Stimulated activated naive CD4-positive, alpha-beta T cell treated with Interleukin-2 at 50 U/mL for 16 hours (primary cell): Measurements from ENCODE around the gene ZBTB20.
A peak's percentile ranks its signal among the peaks of the same experiment; 100 is the strongest.
"Not testable (repeated sequence)": the region's sequence is repeated elsewhere in the genome, so short reads cannot be mapped to it uniquely, and the experiment has no call there.

Experiments used
- DNase-seq: peaks from one replicate; lab custom pipeline; 2025; lab: John Stamatoyannopoulos, UW

The ZBTB20 gene

DNA sequence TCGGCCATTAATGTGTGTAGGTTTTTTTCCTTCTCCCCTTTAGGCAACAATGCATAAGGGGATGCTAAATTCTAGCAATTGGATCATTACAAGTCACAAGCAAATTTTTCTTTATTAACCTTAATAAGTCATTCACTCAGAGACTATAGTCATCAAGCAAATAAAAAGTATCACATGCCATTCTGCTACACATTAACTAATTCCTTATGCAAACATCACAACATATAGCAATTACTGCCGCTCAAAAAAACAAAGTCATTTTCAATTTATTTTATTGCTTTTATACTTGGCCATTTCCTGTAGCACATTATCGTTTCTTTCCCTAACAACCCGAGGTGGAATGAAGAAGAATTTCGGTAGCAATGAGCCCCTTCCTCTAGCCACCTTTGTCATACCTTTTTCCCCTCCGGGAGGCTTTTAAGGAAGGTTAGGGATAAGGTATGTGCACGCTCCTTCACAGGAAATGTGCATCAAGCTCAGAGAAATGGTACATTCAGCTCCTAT lies 432.1 kb downstream of the ZBTB20 start:
- DNase-seq = no peak

DNA sequence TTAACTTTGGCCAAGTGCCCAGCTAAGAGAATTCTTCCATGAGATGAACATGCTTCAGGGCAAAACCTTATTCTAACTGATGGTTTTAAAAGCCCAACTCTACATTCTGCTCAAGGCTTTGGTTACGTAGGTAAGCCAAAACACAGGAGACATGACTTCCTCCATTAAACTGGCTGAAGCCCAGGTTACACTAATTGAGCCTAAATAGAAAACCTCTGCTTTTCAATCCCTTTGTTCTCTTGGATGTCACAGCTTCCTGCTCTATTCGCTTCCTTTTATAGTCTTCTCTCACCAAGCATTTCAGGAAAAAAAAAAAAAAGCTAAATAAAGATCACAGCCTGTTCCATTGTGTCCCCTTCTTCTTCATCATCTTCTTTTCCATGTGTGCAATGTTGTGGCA lies 432.9 kb downstream of the ZBTB20 start:
- no peak for DNase-seq

- DNase-seq = no peak
Observed at GRCh38 chr3:114712728-114713492, 434.2 kb downstream of the ZBTB20 start.

- no peak for DNase-seq
Observed at GRCh38 chr3:114711321-114711886, 435.7 kb downstream of the ZBTB20 start.

DNA sequence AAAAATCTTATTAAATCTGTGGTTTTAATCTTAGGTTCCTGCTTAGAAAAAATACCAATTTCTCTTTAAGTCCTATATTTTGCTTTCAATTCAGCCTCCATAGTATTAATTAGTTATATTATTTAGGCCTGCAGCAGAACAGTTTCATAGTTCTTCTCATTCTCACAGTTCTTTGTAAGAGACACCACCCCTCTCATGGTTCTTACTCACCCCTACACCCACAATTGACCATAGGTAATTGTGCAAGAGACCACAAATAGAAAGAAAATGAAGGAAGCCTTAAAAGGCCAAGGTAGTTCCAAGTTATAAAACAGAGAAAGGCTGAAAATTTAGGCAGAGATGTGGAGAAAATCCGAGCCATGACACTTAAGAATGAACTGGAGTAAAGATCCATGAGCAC lies 438.0 kb downstream of the ZBTB20 start:
- DNase-seq = no peak

GRCh38 chr3:114707252-114707860 lies 439.7 kb downstream of the ZBTB20 start:
- no peak for DNase-seq

- DNase-seq = peak; percentile 1
Observed at GRCh38 chr3:114706591-114707232, 440.4 kb downstream of the ZBTB20 start.

DNA sequence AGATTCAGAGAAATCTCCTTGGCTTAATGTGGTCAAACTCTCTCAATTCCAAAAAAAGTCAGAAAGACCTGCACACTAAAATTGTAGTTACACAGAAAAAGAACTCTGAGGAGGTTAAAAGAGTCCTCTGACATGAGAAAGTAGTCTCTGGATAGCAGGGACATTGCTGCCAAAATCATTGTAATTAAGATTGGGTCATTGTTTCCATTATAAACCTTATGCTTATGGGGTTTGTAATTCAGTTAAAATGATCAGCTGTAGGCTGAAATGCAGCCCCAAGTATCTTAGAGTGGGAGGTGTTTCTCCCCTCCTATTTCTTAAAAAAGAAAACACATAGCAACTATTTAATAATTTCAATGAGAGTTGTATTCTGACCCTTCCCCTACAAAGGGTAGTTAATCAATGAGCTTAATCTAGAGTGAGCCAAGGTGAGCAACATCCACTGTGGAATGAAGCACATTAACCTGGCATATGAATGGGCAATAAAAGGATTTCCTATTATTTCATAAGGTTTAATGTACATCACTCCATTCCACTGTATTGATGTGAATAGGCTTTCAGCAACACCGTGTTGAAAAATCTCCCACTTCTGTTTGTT lies 446.4 kb downstream of the ZBTB20 start:
- no peak for DNase-seq

GRCh38 chr3:114698146-114699105 lies 448.7 kb downstream of the ZBTB20 start:
- DNase-seq = no peak

DNA sequence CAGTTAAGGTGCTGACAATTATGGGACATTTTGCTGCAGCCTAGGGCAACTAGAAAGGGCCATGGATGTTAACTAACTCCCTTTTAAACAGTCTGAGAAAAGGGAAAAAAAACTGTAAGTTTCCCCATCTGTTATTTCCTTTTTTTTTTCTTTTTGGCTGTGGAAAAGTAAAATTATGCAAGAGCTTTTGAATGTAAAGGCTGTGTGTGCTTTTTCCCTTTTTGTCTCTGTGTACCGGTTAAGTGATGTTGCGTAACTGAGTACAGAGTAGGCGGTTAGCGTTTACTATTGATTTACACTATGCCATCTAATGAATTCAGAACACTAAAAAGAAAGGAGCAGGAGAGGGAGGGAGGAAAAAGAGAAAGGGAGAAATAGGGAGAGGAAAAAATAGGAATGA lies 449.7 kb downstream of the ZBTB20 start:
- DNase-seq = no peak

DNA sequence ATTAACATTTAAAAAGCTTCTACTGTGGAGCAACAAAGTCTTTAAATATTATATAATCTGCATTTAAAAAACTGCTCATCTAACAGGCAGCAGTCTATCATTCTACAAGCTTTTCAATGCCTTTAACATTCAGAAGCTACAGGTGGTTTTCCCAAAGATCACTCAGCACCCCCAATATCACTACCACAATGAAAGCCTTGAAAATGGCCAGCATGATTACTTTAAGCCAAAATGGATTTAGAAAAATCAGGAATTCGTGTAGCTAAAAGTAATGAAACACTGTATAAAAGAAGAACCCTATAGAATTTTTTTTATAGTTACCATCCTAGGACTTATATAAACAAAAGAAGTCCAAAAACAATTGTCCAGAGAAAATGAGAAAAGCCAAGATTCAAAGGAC lies 452.8 kb downstream of the ZBTB20 start:
- no peak for DNase-seq

DNA sequence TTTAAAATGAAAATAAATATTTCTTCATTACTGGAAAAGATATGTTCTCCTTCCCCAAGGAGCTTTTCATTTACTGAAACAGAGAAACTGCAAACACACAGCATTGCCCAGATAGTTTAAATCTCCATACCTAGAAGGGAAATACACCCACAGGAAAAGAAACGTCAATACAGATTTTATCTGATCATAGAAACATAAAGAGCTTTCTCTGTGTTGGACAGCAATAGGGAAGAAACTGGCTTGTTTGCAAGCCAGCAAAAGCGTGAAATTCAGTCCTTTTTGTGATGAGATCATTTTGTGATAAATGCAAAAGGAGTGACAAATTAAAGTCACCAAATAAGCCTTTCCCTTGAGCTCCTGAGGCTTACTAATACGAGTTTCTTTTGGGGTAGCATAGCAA lies 455.2 kb downstream of the ZBTB20 start:
- no peak for DNase-seq

DNA sequence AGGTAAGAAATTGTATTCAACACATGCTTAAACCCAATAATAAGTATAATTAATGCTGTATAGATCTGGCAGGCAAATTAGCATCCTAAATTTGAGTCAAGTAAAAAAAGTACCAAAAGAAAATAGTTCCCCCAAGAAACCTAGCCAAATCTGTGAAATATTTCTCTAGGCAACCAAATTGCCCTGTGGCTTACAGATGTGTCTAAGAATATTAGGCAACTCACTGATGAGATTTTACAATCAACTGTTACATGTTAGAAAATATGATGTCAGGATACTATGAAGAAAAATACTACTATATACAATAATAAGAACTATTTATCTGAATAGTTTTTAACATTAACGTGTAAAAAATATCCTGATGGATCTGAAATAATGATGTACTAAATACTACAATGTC lies 456.2 kb downstream of the ZBTB20 start:
- DNase-seq = no peak

DNA sequence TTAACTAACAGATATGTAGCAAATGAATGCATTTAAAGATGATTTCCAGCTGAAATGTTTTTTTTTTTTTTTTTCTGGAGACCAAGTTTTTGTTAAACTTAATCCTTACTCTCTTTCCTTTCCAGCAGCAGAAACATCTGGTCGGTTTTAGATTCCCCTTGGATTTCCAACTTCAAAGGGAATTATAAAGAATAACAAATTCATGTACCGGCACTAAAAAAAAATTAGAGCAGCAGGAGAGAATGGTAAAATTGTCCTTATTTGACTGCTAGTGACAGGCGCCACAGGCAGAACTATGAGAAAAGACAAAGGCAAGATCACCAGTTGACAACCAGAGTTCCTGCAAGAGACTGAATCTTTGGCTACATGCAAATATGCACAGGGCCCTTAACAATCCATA lies 459.9 kb downstream of the ZBTB20 start:
- DNase-seq = no peak

GRCh38 chr3:114686621-114687020 lies 460.5 kb downstream of the ZBTB20 start:
- DNase-seq = no peak

DNA sequence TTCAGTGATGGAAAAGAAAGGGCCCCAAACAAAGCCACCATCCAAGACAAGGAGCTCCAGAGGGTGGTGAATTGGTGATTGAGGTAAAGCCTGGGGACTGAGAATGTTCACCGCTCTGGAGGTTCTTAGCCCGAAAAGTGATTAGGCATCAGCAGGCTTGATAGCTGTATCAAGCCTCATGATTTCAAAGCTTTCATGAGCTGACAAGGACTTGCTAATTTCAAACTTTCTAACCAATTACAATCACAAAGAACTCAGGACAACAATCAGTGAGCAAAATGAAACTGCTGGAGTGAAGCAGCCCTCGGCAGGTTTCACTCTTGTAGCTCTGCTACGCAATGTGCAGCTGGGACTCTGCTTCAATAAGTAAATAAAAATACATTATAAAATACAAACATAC lies 461.9 kb downstream of the ZBTB20 start:
- DNase-seq = no peak

- no peak for DNase-seq
Observed at GRCh38 chr3:114680299-114680698, 466.8 kb downstream of the ZBTB20 start.

GRCh38 chr3:114679773-114680172 lies 467.3 kb downstream of the ZBTB20 start:
- not testable (repeated sequence) for DNase-seq

DNA sequence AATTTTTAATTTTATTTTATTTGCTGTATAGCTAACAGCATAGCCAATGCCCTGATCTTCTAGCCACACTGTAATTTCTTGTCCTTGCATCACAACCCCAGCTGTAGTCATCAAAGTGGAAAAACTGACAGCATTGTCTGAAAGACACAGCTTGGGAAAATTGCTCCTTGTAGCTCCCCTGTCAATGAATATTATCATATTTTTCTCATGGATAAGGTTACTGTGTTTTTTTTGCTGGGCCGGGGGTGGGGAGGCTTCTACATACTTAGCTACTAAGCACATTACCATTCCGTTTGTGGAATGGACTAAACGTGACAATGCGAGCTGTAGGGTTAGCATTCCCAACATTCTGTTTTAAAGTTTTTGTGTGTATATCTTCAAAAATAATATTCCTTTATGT lies 472.0 kb downstream of the ZBTB20 start:
- no peak for DNase-seq

GRCh38 chr3:114674036-114674435 lies 473.1 kb downstream of the ZBTB20 start:
- DNase-seq = no peak

GRCh38 chr3:114673481-114673880 lies 473.6 kb downstream of the ZBTB20 start:
- no peak for DNase-seq
